ENCODE results near the gene CADPS. TPM values are rescaled to one million over a fixed set of nuclear protein-coding genes. Genes with fewer than 3 reads are reported as not detected.

Gene CADPS
- total RNA-seq, 1 donor from 2014 or later = 14.3 TPM

DNA sequence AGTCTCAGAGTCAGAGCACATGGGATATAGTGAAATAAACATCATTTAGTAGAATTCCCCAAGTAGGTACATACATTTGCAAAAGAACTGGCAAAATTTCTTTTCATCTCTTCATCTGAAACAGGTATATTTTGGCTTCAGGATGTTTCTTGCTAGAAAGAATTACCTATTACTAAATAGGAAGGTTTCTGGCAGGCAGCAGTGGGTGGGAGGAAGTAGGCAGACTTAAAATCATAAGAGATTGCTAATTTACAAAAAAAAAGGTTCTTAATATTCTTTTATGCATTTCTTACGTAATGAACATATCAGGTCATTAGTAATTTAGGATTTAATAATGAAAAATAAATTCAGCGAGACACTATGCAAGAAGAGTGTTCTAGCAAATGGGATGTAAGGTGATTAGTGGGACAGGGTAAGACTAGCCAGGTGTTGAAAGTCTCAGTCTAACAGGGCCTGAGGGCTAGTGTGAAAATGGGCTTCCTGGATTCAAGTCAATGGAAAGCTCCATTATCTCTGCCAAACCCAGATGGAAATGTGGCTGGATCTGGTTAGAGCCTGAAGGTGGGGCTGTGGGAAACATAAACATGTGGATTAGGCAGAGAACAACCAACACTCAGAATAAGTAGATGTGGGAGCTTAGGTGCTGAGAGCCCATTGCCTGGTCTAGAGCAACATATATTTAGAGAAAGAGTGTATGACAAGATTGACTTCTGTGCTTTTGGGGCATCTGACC is 374.5 kb downstream of the CADPS start:
- ATAC-seq (no peak), DNase-seq (no peak)
- intact Hi-C loops (cut with micrococcal nuclease) = no loop called here

DNA sequence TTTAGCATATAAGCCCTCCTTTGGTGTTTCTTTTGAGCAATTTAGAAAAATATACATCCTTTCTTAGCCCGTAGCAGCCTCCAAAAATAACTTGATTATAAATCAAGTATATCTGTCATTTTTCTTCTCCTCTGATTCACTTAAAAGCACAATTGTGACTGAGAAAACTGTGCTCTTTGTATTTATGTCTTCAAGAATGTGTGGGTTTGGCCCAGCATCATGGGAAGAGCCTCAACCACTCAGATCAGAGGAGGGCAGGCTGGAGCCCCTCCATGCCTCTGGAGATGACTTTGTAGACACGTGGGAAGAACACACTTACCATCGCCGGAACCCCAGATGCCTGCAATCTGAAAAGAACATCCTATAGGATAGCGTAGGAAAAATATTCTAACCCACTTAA is 378.1 kb downstream of the CADPS start:
- intact Hi-C loops (cut with micrococcal nuclease) = no loop called here
- ATAC-seq = no peak

DNA sequence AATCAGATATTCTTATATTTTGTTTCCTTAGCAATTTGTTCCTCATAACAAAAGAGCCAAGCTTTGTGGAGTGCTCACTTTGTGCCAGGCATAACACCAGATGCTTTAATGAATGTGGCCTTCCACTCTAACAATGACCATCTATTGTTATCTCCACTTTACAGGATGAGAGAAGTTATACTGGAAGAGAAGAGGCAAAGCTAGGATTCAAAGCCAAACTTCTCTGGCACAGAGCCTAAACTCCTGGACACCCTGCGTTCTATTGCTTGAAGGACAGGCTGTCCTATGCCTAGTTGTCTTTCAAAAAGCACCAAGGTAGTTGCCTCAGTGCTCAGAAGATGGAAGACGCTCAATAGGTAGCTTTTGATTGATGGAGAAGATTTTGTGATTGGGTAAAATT is 378.7 kb downstream of the CADPS start:
- ATAC-seq (peak; percentile 72), DNase-seq (no peak)
- intact Hi-C loops (cut with micrococcal nuclease) = no loop called here

More for the DNA sequence above, 378.1 kb downstream of the CADPS start:
- no peak for DNase-seq

DNA sequence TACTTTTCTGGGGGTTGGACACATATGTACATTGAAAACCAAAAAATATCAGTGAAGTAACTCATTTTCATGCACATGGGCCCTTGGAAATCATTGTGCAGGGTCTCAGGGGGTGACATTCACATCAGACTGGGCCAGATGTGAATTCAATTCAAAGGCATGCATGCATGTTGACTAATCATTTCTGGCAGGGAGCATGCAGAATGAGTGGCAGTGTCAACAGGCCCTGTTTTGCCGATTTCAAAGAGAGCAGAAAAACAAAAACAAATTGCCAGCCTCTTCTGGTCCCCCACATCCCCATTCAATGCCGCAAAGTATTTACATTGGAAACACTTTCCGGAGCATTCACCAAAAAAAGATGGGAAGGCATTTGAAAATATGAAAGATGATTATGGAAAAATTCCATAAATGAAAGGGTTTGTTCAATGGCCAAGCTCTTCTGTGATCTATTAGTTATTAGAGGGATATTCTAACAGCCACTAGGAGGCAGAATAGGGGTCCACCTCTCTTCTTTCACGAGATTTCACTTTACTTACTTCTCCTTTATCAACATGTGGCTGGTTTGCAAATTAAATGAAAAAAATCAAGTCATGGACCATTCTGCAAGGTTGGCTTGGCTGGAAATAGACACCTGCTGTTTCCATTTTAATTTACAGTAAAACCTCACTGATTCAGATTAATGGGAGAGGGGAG is 382.0 kb downstream of the CADPS start:
- ATAC-seq (no peak), DNase-seq (no peak)
- intact Hi-C loops (cut with micrococcal nuclease) = no loop called here

DNA sequence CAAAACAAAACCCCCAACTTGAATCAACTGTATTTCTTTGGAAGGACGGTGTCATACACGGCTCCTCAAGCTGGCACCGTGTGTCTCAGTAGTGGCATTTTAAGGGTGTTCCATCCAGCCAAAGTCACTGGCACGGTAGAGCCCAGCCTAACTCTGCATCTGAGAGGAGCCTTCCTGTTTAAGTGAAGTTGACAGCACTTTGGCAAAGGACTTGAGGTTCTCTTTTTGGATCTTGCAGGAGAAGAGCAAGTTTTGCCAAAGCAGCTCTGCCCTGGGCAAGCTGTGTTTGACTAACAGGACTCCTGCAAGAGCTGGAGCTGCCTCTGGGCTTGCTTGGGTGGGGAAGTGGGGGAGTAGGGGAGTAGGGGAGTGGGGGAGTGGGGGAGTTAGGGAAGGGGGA is 392.3 kb downstream of the CADPS start:
- intact Hi-C loops (cut with micrococcal nuclease) = no loop called here
- ATAC-seq (no peak), DNase-seq (no peak)

DNA sequence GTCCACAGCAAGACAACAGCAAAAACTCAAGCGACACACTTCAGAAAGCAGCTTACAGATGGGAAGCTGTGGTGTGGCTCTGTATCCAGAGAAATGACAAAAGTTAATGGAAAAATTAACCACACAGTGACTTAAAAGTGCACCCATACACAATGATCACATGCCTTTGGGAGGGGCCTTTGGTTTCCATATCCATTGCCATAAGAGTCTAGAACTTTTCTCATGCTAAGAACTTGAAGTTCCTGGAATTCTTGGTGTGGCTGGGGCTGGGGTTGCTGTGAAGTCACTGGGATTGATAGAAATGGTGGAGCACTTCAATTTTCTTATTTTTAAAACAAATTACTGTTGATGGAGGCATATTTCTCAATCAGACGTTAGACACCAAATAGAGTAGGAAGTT is 393.3 kb downstream of the CADPS start:
- intact Hi-C loops (cut with micrococcal nuclease) = no loop called here
- ATAC-seq (no peak), DNase-seq (no peak)

DNA sequence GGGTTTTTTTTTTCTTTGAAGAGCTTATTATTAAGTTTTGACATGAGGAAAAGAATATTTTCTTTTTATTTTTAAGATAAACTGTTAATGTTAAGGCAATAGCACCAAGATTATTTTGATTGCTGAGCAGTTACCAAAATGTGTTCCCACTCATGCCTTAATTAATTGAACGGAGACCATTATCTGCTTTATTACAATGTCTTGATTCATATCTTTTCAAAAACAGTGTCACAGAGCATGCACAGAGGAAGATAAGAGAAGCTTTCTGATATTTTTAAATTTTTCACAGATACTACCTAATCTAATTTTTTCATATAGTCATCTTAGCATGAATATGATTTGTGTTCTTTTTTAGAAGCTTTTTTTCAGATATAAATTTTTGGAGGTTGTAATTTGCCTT is 395.2 kb downstream of the CADPS start:
- intact Hi-C loops (cut with micrococcal nuclease) = no loop called here
- ATAC-seq (no peak), DNase-seq (no peak)

DNA sequence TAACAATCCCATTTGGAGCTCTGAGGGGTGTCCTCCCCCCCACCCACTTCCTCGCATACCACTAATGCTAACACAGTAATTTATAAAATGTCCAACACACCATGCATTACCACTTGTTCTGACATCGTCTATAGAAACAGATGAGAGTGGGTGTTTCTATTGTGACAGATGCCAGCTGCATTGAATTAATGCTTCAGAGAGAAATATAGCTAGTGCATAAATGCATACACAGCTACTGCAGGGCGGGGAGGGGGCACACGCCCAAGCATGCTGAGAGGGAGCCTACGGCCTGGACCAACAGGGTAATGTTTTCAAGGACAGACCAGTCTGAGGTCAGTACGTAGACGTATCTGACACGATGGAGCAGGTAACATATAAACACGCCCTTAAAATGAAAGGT is 395.9 kb downstream of the CADPS start:
- intact Hi-C loops (cut with micrococcal nuclease) = no loop called here
- ATAC-seq (no peak), DNase-seq (no peak)

DNA sequence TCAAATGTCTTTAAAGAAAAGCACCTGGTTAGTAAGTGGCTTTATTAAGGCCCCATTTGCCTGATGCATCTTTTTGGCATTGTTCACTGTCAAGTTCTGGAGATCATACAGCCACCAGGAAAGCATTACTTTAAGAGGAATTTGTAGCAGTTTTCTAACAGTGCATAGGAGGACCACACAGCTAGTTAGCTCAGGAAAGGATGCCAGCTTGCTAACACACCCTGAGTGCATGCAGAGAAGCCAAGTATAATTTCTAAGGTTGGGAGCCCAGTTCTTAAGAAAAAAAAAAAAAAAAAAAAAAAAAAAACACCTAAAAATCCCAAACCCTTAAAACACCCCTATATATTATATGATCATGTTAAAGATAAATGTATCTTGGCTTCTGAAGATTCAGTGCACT is 399.9 kb downstream of the CADPS start:
- DNase-seq = no peak
- intact Hi-C loops (cut with micrococcal nuclease) = no loop called here
- no peak for ATAC-seq

DNA sequence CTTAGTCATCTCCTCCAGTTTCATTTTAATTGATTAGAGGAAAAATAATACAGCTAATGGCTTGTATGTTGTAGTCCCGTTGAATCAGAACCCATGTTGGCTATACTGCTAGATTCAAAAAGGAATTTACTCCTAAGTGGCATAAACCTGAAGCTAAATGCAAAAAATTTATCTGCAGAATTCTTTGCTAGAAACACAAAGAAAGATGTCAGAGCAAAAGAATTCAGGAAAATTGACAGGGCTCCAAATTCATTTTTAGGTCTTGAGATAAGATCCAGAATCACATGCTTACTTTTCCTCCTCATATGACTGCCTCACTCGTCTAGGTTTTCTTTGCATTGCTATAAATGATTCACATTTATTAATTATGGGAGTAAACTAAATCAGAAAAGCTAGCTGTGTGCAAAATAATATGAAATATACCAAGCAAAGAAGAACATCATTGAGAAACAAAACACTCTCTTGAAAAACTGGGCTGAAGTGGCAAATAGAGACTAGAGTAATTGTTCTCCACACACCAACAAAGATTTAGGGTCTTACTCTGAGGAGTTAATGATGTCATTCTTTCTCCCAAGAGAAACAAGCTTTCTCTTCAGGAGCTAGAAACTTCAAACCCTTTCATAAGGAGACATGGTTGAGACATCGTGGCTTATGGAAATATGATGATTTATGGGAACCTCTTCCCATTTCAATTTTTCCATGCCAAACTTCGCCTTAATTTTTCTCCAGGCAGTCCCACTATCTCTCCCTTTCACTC is 407.1 kb downstream of the CADPS start:
- intact Hi-C loops (cut with micrococcal nuclease) = no loop called here
- no peak for ATAC-seq
- DNase-seq = no peak

DNA sequence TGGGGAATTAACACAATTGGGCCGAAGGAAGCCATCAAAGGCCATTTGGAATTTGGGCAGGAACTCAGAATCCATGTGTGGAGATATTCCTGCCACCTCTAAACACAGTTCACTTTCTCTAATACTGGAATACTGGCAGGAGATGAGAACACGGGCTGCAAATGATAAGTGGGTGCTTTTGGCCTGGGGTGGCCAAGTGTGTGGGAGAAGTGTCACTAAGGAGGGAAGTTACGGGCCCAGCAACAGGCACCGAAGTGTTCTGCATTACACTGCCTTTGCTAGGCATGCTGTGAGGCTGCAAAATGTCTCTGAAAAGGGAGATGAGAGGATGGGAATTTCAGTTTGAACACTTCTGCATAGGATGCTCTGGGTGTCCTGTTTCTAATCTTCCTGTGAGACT is 412.4 kb downstream of the CADPS start:
- DNase-seq = no peak
- no peak for ATAC-seq
- intact Hi-C loops (cut with micrococcal nuclease) = no loop called here

DNA sequence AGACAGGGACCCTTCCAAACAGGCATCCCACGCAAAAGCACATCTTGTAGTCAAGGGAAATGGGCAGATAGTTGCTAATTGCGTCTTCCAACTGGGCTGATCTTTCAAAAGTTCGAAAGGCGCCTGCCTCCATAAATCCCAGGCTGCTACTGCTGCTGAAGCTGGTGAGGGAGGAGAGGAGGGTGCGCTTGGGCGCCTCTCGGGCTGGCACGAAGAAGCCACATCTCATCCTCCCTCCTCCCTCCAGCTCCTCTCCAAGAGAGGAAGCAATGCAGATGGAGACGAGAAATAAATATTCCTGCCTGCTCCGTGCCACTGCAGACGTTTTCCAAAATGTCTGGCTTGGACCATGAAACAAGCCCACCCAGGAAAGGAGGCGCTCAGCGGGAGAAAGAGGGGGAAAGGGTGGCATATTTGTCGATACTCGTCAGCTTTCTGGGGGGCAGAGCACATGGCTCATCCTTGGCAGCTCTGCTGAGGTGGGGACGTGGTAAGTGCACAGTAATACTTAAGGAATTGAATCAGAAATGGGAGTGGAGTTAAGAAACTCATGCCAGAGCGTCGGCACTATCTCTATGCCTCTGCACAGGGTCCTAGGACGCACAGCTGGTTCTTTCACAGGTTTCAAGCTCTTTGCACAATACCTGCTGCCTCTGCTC is 413.0 kb downstream of the CADPS start:
- intact Hi-C loops (cut with micrococcal nuclease) = no loop called here
- no peak for ATAC-seq
- no peak for DNase-seq

DNA sequence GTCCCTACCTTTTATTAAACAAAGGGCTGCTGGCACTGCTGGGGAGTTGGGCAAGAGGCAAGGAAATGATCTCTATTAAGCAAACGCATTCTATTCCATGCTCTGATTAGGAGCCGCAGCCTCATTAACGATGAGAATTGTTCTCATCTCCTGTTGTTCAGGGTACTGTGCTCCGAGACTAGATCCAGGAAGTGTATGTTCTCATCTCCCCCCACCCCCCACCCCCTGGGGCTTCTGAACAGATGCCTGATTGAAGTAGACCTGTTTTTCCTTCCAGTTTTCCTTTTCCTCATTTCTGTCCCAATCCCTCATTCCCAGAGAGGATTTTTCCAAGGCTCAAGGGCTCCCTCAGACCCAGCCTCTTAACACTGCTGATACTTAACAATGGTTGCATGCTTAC is 420.3 kb downstream of the CADPS start:
- DNase-seq = no peak

DNA sequence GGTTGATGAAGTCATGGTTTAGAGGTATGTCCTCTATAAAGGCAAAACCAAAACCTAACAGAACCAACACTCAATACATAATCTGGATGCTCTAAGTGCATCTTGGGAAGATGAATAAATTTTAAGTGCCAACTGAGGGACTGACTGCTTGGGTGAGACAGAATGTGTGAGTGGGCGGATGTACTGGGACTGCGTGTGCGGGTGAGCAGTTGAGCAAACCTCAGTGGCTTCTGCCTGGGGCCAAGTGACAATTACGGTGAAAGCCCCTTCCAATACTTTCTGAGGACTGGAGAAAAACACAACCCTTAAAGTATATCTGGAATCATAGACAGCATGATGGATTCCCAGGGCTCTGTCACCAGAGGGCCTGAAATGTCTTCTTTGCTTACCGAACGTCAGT is 421.8 kb downstream of the CADPS start:
- no peak for DNase-seq
- no peak for ATAC-seq
- intact Hi-C loops (cut with micrococcal nuclease) = no loop called here

More for the DNA sequence above, 420.3 kb downstream of the CADPS start:
- intact Hi-C loops (cut with micrococcal nuclease) = no loop called here
- ATAC-seq = no peak

DNA sequence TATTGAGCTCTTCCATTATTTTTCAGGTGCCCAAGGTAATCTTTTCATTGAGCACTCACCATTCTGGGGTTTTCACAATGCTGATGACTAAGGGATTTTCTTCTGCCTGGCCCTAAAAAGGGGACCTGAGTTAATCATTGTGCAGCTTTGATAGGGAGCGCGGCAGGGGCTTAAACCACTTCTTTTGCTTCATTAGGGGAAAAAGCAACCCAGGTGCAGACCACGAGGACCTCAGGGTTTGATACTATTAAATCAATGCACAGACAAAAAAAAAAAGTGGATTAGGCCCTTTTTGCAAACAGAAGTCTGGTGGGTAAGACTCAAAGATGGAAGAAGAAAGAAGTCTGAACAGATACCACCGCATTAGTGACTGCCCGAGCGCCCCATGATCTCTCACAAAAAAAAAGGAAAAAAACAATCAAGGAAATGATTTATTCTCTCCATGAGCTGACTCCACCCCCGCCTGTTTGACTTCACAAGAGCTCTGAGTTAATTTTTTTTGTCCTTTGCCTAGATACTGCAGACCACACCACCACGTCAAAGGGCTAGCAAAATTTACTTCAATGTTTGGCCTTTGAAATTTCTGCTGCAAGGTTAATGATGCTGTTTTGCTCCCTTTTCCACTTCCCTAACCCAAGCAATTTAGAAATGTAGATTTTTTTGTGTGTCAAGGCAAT is 423.9 kb downstream of the CADPS start:
- DNase-seq (no peak), ATAC-seq (no peak)
- intact Hi-C loops (cut with micrococcal nuclease) = no loop called here

DNA sequence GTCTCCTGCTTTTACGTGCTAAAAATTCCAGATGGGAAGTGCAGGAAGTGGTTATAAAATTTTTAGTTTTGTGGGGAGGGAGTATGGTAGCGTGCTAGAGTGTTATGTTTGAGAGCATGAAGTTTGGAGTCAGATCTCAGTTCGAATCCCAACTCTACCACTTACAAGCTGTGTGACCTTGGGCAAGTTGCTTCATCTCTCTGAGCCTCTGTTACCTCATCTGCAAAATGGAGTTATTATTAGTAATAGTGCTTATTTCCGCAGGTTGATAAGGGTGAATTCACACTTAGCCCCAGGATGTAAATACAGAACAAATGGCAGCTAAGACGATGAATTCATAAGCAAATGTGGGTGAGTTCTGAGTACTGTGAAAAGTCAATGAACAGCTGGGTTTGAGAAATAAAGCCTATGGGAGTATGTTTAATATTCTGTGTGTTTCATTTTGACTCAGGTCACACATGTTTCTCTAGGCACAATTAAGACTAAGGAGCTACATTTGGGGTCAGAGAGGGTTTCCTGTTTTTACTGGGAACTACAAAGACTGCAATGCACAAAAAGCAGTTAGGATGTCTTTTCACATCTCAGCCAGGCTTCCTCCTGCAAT is 428.8 kb downstream of the CADPS start:
- DNase-seq (no peak), ATAC-seq (no peak)
- intact Hi-C loops (cut with micrococcal nuclease) = no loop called here

DNA sequence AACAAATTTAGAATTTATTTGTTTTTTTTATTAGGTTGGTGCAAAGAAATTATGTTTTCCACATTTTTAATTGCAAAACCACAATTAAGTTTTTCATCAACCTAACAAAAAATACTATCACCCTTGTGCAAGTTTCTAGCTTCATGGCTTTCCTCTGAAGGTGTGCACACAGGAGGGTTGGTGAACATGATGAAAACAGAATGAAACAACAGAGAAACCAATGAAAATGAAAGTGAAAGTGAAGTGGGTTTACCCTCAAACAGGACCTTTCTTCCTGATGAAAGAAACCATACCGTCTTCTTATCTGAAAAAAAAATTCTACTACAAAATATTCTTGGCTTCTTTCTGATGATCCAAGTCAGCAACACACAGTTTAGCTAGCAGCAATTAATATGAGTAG is 429.9 kb downstream of the CADPS start:
- ATAC-seq (no peak), DNase-seq (no peak)
- intact Hi-C loops (cut with micrococcal nuclease) = no loop called here

DNA sequence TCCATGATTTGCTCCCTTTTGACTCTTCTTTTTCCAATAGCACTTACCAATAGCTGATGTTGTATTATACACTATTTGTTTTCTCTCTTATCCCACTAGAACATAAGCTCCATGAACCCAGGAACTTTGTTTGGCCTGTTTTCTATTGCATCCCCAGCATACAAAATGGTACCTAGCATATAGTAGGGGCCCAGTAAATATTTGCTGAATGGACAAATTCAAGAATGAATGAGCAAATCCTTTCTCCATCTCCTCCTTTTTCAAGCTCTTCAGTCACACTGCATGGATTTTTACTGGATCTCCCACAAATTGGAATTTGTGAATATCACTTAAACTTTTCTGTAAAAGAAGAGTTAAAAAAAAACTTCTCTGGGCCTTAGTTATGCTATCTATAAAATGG is 435.2 kb downstream of the CADPS start:
- no peak for DNase-seq
- ATAC-seq = no peak
- intact Hi-C loops (cut with micrococcal nuclease) = no loop called here

DNA sequence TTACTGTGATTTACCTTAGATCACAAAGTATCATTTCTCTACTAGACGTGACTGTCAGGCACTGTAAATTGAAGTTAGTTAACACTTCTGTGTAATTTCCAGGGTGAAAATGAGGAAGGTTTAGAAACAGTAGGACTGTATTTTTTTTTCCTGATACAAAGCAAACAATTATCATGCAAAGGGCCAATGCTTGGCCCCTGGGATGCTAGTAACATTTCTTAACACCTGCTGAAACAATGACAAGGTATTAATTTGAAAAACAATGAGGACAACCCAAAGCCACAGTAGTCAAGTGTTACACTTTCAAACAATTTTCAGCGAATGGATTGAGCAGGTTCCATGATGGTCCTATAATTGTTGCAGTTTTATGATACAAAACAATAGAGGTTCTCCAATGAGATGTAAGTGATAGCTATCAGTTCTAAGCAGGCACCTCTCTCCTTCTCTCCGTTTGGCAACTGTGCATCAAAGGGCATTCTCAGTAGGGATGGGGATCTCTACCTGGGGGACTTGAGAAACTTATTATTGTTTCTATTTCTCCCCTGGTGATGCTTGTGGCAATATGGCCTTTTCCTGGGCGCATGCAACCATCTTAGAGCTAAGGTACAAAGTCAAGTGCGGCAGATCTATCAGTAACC is 435.9 kb downstream of the CADPS start:
- no peak for ATAC-seq
- intact Hi-C loops (cut with micrococcal nuclease) = no loop called here
- no peak for DNase-seq
